GM18858 (cell line): Measurements from ENCODE around the gene SAMD14.

Experiments
- ATAC-seq: cut with Tn5 transposase; IDR thresholded peaks from one replicate; pipeline ENCODE4 v1.9.1; 2021; ENCODE audit not compliant: unreplicated experiment

Gene SAMD14

DNA sequence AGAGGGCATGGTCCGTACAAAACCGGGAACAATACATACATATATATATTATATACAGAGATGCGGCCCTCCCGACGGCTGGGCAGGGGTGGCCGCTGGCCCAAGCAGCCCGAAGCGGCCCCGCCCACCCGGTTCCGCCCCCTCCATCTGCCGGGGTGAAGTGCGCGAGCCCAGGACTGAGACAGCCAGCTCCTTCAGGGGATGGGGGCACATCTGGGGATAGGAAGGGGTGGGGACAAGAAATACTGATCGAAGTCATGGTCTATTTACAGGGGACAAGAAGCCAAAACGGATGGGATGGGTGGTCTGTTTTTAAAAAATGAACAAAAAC, 3.8 kb upstream of the SAMD14 start:
- ATAC-seq: no peak

DNA sequence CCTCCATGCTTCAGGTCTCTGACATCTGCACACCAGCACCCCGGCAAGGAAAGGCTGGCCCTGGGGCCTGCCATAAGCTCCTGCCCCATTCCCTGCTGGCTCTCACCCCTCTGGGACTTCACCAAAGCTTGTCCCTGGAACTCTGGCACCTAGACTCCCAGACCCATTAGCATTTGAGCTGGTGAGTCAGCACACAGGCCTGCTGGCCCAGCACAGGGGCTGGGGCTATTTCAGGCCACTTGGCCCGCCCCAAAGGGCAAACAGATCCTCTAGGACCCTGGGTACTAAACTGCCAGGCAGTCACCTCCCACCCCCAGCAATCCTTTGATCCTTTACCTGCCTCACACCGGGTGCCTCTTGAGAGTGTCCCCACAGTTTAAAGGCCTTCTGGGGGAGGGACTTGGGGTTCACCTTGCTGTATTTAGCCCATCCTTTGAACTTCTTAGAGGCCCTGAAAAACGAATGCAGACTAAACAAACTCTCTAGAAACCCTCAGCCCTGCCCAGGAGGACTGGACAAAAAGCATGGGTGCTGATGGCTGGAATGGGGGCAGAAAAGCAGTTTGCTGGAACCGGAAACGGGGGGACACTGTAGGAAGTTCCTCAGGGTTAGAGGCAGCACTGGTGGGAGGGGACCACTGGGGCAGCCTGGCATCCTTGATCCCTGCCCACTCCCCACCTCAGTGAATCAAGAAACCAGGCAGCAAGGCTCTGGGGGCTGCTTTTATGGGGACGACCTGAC, 3.2 kb upstream of the SAMD14 start:
- ATAC-seq: no peak

DNA sequence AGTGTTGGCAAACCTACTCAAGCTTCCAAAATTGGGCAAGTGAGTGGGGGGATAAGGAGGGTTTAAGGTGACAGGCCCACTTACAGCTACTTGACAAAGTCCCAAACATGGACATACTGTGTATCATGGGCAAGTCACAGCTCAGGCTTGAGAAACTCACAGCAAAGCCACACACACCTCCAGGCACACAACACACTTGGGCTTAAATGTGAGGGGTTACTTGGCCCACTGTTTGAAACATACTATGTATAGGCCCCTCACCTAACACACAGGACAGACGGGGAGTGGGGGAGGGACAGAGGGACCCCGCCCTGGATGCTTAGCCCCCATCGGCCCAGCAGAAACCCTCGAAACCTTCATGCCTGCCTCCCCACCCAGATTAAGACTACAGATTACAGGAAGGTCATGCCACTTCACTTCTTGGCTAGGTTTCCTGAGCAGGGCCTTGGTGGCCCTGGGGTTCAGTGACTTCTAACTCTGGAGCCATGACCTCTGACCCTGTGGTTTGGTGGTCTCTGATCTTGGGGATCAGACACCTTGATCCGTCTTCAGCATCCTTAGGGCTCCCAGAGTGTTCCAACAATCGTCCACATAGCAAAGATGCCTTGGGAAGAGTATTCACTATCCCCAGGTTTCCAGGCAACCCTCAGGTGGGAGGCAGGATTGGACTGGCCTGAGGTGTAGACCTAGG, 2.3 kb upstream of the SAMD14 start:
- ATAC-seq: no peak

DNA sequence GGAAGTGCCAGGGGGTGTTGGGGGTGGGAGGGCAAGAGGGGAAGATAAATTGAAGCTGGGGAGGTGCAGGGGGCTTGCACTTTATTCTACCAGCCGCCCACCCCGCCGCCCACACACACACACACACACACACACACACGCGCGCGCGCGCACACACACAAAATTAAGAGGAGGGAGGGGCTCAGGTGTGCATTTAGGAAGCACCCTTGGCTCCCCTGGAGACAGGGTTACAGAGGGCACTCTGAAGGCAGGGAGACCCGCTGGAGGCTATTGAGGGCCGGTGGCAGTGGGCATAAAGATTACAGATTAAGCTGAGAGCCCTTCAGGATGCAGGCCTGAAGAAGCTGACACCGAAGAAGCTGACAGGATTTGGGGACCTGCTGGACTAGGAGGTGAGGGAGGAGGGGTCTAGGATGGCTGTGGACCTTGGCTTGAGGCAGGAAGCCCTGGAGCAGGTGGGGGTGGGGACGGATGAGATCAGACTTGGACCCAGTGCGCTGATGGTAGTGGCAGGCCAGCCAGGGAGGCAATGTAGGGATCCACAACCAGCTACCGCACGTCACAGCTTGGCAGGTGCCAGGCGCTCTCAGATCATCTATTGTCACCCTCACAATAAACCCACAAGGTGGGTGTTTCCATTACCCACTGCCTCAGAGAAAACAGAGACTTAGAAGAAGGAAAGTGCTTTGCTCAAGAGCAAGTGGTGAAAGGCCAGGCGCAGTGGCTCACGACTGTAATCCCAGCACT, 772 bp upstream of the SAMD14 start:
- no peak for ATAC-seq

DNA sequence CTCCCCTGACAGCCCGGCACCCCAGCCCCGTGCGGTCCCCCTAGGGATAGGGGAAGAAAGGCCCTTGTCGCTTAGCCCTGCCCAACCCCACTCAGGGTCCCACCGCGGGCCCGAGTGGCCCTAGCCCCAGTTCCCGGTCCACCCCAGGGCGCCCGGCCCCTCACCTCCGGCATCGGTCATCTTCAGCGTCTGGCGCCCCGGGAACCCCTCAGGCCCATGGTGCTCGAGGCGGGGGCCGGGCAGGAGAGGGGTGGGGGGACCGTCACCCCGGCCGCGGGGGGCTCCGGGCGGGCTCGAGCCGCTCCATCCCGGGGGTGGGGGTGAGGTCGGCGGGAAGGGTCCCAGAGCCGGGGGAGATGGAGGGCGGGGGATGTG, 620 bp downstream of the SAMD14 start:
- no peak for ATAC-seq

DNA sequence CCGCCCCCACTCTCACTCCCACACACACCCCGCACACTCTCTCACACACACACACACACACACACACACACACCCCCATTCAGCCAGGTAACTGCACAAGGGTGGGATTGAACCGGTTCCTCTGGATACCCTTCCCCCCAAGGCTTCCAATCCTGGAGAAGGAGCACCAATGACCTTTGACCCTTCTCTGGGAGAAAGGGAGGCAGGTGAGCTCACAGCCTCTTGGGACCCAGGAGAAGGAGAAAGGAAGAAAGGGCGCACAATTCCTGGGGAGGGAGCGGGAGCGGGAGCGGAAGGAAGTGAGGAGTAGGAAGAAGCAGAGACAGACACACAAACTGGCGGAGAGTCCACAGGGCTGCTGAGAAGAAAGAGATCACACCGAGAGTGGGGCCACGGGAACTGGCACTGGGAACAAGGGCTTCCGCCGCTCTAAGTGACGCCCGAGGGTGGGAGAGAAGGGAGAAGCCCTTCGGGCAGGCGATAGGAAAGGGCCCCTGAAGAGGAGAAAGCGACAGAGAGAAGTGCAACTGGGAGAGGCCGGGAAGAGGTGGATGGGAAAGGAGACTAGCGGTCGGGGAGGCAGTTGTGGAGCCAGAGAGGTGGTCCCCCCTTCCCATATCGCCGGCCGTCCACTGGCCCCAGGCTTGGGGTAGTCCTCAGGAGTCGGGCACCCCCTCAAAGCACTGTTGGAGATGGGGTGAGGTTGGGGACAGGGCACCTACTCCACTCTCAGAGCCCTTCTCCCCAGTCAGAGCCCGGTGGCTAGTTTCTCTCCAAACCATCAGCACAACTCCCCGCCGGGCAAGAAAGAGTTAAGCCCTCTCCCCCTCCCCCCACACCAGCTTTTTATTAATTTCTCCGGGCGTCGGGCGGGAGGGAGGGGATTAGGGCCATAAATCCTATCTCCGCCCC, 1.3 kb downstream of the SAMD14 start:
- no peak for ATAC-seq

DNA sequence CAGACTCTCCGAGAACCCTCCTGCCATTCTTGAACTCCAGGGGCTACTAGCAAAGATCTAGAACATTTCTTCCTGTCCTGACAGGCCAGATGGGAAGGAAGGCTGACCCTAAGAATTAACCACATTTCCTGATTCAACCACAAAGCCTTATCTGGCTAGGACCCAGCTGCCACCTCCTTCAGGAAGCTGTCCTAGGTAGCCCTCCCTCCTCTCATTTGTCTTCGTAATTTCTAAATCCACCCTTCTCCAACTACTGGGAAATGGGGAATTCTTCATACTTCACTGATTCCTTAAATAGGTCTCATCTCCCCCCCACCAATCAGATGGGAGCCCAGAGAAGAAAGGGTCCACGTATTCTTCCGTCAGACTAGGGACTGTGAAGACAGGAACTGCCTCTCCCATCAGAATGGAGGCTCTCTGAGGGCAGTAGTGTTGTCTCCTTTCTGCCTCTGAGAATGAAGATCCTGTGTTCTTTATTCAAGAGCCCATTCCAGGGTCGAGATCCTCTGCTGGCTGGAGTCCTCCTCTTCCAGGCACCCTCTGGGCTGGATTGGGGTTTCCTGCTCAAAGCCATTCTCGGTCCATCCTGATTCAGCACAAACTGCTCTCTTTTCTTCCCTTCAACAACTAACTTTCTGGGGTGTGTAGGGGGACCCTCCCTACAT, 2.1 kb downstream of the SAMD14 start:
- ATAC-seq: no peak

DNA sequence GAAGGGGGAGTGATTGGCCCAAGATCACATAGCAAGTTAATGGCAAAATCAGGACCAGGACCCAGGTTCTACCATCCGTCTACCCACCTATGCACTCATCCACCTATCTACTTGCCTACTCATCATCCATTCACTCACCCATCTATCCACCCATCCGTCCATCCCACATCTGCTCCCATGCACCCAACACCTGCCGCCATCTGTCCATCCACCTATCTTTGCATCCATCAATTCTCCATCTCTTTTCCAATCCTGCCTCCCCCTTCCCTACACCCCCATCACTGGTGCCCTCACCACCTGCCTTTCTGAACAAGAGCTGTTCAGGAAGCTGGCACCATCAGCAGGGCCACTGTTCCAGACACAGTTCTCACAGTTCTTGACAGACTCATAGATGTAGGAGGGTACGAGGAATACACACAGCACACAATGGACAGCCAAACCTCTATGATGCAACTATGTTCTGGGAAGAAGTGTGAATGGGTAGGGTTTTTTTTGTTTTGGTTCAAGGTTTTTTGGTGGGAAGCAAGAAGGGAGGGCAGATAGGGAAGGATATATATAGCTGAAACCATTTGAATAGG, 4.5 kb downstream of the SAMD14 start:
- ATAC-seq: no peak

DNA sequence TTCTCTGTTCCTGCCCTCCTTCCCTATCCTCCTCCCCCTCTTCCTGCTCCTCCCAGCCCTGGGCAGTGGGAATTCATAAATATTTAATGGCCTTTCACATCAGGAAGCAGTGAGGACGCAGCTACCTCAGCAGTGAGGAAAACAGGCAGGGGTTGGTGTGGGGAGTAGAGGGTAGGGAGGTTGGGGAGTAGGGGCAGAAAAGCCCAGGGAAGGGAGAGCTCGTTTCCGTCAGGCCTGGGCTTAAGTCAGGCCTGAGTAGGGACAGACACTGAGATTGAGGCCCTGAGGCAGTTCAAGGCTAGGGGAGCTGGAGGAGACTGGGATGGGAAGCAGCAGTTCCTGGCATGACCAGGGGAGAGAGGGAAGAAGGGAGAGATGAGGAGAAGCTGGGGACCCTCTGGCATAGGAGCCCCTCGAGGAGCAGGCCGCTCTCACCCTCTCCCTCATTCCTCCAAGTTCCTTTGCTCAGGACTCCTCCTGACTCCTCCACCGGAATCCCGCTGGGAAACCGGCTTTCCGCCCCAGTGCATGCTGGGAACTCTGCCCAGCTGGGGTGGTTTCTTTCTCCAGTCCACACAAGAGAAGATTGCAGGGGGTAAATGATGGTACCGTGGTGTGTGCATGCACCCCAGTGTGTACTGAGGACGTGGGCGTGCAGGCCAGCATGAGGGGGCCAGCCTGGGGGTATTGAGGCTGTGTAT, 6.2 kb downstream of the SAMD14 start:
- ATAC-seq: no peak

DNA sequence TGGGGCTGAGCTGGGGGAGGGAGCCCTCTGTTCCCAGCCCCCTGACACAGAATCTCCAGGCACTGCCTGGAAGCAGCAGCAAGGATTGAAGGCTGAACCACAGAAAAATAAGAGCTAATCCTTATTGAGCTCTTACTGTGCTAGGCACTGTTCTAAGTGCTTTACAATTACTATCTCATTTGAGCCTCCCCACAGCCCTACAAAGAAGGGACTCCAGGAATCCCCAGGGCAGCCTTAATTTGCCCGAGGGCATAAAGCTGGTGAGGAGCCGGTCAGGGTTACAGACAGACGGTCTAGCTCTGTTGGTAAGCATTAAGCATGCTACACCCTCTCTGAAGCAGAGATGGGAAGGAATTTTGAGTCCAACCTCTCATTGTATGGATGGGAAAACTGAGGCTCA, 7.0 kb downstream of the SAMD14 start:
- ATAC-seq: no peak

DNA sequence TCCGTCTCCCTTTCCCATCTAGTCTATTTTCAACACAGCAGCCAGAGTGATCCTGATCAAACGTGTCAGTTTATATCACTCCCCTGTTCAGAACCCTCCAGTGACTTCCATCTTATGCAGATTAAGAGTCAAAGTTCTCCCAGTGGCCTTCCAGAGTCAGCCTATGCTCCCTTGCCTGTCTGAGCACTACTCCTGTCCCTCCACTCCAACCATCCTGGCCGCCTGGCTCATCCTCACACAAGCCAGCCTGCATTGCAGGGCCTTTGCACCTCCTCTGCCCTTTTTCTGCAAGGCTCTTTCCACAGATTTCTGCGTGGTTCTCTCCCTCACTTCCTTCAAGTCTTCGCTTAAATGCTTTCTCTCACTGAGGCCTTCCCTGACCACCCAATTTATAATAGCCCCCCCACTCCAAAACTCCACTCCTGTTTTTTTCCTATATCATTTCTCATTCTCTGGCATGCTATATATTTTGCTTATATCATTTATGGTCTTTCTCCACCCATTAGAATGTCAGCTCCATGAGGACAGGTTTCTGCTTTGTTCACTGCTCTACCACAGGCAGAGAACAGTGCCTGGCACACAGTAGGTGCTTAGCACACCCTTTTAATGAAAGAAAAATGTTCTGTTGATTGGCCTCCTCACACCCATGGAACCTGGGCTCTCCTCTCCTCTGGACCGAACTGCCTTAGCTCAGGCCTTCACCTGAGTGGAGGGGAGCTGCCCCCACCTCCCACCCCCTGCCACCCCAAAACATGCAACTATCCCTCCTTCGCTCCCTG, 9.3 kb downstream of the SAMD14 start:
- ATAC-seq: no peak

DNA sequence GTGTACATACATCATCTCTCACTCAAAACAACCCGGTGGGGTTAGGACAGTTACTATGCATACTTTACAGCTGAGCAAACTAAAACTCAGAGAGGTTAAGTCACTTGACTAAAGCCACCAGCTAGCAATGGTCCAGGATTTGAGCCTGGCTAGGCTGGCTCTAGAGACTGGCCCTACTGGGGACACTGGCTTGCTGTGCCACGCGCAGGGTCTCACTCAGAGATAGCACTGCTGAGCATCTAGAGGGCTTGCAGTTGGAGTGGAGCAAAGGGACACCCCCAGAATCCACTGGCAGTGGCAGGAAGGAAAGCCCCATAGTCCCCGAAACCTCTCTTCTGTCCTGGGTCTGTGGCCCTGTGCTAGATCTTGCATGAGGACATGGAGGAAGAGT, 11.1 kb downstream of the SAMD14 start:
- ATAC-seq: no peak

DNA sequence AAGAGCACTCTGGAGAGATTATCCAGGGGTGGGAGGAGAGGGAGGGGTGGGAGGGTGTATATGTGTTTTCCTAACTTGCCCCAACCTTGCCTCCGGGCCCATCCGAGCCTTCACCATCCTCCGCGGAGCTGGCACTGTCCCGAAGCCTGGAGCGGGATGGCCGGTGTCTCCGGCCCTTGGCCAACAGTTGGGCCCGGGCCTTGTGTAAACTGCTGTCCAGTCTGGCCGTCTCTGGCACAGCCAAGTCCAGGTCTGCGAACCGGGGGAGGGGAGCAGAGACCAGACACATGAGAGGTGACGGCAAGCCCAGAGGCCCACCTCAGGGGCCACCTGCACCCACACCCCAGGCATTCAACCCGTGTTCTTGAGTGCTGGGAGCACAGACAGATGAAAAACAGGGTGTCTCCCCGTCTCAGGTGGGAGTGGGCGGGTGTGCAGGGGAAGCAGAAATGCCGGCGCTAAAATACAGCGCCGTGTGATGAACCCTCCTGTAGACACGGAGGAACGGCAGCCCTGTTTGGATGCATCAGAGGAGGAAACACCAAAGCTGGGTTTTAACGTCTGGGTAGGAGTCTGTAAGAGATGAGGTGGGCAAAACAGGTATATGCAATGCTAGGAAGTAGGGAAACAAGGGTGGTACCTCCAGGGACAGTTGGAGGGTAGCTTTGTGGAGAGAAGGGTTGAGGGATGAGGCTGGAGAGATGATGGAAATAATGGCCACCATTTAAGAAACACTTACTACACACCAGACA, 11.7 kb downstream of the SAMD14 start:
- no peak for ATAC-seq

DNA sequence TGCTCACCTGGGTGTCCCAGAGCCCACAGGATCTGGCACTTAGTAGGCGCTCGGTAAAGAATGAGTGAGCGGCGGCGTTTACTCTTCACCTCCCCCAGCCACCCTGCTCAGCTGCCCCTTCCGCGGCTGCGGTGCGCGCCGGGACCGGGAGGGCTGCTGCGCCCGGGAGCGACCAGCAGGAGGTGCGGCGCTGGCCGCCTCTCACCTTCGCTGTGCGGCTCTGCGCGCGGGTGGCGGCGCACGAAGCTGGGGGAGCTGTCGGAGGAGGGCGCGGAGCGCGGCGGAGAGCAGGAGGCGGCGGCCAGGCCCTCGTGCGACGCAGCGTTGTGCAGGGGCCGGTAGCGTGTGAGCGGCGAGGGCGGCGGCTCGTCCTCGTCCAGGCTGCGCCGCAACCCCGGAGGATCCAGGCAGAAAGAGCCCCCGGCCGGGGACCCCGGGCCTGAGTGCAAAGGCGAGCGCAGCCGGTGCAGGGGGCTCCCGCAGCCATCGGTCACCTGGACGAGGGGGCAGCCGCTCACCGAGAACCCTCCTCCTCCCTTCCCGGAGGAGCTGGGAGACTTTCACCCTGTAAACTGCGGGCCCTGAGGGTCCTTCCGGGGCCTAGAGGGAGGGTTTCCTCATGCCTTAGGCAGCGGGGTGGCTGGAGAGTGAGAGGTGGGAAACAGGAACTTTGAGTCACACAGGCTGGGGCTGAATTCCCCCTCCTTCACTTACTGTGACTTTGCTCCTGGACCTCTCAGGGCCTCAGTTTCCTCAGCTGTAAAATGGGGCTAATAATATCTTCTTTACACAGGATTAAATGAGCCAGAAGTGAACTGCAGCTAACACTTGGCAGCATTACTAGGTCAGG, 12.5 kb downstream of the SAMD14 start:
- no peak for ATAC-seq

DNA sequence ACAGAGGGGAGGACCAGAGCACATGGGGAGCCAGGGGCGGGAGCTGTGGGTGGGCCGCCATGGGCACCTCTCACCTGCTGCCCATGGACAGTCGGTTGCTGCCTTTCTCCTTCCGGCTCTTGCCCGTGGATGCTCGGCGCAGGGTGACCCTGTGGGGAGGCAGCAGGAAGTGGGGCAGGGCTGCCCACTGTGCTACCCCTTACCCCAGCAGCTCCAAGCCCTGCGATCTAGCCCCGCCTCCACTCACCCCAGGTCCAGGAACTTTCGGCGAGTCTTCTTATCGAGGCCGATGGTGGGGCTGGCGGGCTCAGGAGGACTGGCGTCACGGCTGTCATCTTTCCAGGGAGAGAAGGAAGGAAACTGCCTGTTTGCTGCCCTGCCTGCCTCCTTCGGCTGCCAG, 14.2 kb downstream of the SAMD14 start:
- no peak for ATAC-seq

DNA sequence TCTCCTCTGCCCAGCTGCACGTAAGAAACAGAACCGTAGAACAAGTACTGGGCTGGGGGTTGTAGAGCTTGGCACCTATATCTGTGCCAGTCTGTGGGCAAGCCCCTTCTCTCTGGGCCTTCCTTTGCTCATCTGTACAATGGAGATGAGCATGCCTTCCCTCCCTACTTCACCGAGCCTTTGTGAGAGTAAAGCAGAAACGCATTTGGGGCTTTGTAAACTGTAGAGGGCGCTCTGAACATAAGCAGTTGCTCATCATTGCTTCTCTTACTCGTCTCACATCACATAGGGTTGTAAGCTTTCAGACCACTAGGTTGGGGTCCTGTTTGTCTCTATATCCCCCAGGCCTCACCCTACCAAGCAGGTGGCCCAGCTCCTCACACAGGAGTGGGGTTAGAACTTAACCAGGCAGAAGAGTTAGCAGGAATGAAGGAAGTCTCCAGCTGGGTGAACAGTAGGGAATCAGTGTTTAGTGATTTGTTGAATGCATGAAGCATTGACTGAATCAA, 15.1 kb downstream of the SAMD14 start:
- ATAC-seq: no peak

DNA sequence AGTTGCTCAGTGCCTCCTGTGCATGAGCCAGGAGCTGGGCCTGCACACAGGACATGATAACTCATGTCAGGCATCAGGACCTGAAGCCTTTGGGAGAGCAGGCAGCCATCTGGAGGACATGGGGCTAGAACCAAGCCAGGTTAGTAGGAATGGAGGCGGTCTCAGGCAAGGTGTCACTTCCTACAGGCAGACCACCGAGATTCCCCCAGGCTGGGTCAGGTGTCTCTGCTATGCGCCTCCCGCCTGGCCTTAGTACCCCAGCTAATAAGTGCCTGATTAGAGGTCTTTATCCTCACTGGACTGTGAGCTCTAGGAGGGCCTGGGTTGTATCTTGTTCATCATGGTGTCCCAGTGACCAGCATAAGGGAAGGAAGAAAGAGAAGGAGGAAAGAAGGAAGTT, 15.6 kb downstream of the SAMD14 start:
- ATAC-seq: no peak
